ENCODE measurements around the gene ITIH3.

DNA sequence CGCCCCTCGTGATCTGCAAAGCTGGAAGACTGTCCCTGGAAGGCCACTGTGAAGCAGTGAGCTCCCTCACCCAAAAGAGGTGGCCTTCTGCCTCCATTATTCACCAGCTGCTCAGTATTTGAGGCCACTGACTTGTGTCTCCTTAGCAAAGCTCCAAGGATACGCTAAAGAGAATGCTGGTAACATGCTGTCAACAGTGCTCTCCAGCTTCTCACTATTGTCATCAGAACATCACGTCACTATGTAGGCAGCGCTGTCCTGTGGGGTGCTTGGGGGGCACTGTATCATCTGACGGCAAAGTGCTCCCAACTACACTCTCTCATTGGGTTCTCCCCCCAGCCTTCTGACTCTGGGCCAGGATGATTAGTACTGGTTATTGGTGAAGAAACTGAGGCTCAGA lies 21.6 kb downstream of the ITIH3 start:
- TF ChIP-seq SUZ12 (IDR thresholded peaks at IDR 0.05; ENCODE audit: extremely low read depth, insufficient read depth, insufficient read length): no peak
- TF ChIP-seq YY1 (IDR thresholded peaks at IDR 0.05; ENCODE audit: insufficient read depth, insufficient read length): no peak
